ENCODE measurements around the gene MBNL1.
"Not testable (repeated sequence)": the region's sequence is repeated elsewhere in the genome, so short reads cannot be mapped to it uniquely, and the experiment has no call there.

MBNL1 gene

GRCh38 chr3:152382312-152383135 lies 113.8 kb downstream of the MBNL1 start:
- no peak for DNase-seq

GRCh38 chr3:152383136-152383606 lies 114.4 kb downstream of the MBNL1 start:
- DNase-seq, result no peak

- no peak for DNase-seq
Measured at GRCh38 chr3:152384412-152384811, 115.7 kb downstream of the MBNL1 start.

GRCh38 chr3:152385761-152386160 lies 117.0 kb downstream of the MBNL1 start:
- no peak for DNase-seq

- no peak for DNase-seq
Measured at GRCh38 chr3:152386208-152386607, 117.5 kb downstream of the MBNL1 start.

- DNase-seq, result no peak
Measured at GRCh38 chr3:152388631-152389030, 119.9 kb downstream of the MBNL1 start.

- DNase-seq, result no peak
Measured at GRCh38 chr3:152389316-152389934, 120.7 kb downstream of the MBNL1 start.

- no peak for DNase-seq
Measured at GRCh38 chr3:152390647-152391046, 121.9 kb downstream of the MBNL1 start.

- DNase-seq, result no peak
Measured at GRCh38 chr3:152391671-152392070, 122.9 kb downstream of the MBNL1 start.

GRCh38 chr3:152392272-152392880 lies 123.6 kb downstream of the MBNL1 start:
- DNase-seq, result no peak

GRCh38 chr3:152394246-152394645 lies 125.5 kb downstream of the MBNL1 start:
- no peak for DNase-seq

GRCh38 chr3:152395764-152396163 lies 127.0 kb downstream of the MBNL1 start:
- no peak for DNase-seq

GRCh38 chr3:152396867-152397266 lies 128.1 kb downstream of the MBNL1 start:
- no peak for DNase-seq

GRCh38 chr3:152397348-152397747 lies 128.6 kb downstream of the MBNL1 start:
- DNase-seq, result not testable (repeated sequence)

- DNase-seq, result no peak
Measured at GRCh38 chr3:152398495-152398894, 129.8 kb downstream of the MBNL1 start.

- DNase-seq, result no peak
Measured at GRCh38 chr3:152399374-152399773, 130.6 kb downstream of the MBNL1 start.

- DNase-seq, result no peak
Measured at GRCh38 chr3:152400887-152401286, 132.2 kb downstream of the MBNL1 start.

- no peak for DNase-seq
Measured at GRCh38 chr3:152402695-152403451, 134.1 kb downstream of the MBNL1 start.

- no peak for DNase-seq
Measured at GRCh38 chr3:152403632-152404066, 134.9 kb downstream of the MBNL1 start.

- DNase-seq, result no peak
Measured at GRCh38 chr3:152404976-152405375, 136.2 kb downstream of the MBNL1 start.

- DNase-seq, result peak; percentile 17 to 45
Measured at GRCh38 chr3:152405915-152406802, 137.4 kb downstream of the MBNL1 start.

- DNase-seq, result no peak
Measured at GRCh38 chr3:152413240-152413639, 144.5 kb downstream of the MBNL1 start.
